Hindlimb muscle (tissue), 1 donor: ENCODE results near the gene SRSF12. TPM values are rescaled to one million over a fixed set of nuclear protein-coding genes. Genes with fewer than 3 reads are reported as not detected.

Experiments used
- DNase-seq: peaks from one replicate; pipeline ENCODE4 v3.0.0-alpha.2; 2013
- polyA plus RNA-seq: library from polyadenylated mRNA; unstranded; fragments of 120-200 nt; gene quantifications from one replicate; pipeline ENCODE4 v1.2.1, GENCODE V29; 2013; ENCODE audit not compliant: insufficient read length

SRSF12 gene
- 3.1 TPM for polyA plus RNA-seq

- peak; percentile 53 for DNase-seq
These were observed at the start of gene SRSF12 for GRCh38 chr6:89117211-89118108. Gene SRSF12, minus strand, starts transcription at chr6:89118071. Its CDS starts 184 bp downstream, at chr6:89117887.

- DNase-seq = peak; percentile 43
These were observed 44.1 kb upstream of the SRSF12 start for GRCh38 chr6:89162047-89162371.

- DNase-seq = no peak
These were observed 43.6 kb upstream of the SRSF12 start for GRCh38 chr6:89161326-89162046.

GRCh38 chr6:89160331-89161092 is 42.6 kb upstream of the SRSF12 start:
- DNase-seq = no peak

- no peak for DNase-seq
These were observed 36.3 kb upstream of the SRSF12 start for GRCh38 chr6:89154131-89154530.

- DNase-seq = no peak
These were observed 30.3 kb upstream of the SRSF12 start for GRCh38 chr6:89148016-89148750.

- peak; percentile 45 for DNase-seq
These were observed 29.1 kb upstream of the SRSF12 start for GRCh38 chr6:89146718-89147700.

GRCh38 chr6:89145956-89146717 is 28.3 kb upstream of the SRSF12 start, which contains the start of gene PM20D2:
Gene PM20D2, plus strand, starts transcription at chr6:89146055. Its CDS starts 90 bp downstream, at chr6:89146145.
- DNase-seq = peak; percentile 76

- DNase-seq = peak; percentile 65
These were observed 27.5 kb upstream of the SRSF12 start for GRCh38 chr6:89145091-89145955.

GRCh38 chr6:89144354-89144906 is 26.6 kb upstream of the SRSF12 start:
- no peak for DNase-seq

GRCh38 chr6:89140347-89141156 is 22.7 kb upstream of the SRSF12 start:
- no peak for DNase-seq

- DNase-seq = no peak
These were observed 21.9 kb upstream of the SRSF12 start for GRCh38 chr6:89139509-89140346.

- no peak for DNase-seq
These were observed 20.3 kb upstream of the SRSF12 start for GRCh38 chr6:89138173-89138572.

- DNase-seq = no peak
These were observed 16.9 kb upstream of the SRSF12 start for GRCh38 chr6:89134723-89135122.

GRCh38 chr6:89133981-89134380 is 16.1 kb upstream of the SRSF12 start:
- DNase-seq = no peak

GRCh38 chr6:89132057-89132456 is 14.2 kb upstream of the SRSF12 start:
- DNase-seq = no peak

GRCh38 chr6:89131599-89131998 is 13.7 kb upstream of the SRSF12 start:
- DNase-seq = no peak
